ENCODE data around the gene ANKH.
"Not testable (repeated sequence)": the region's sequence is repeated elsewhere in the genome, so short reads cannot be mapped to it uniquely, and the experiment has no call there.

ANKH gene

DNA sequence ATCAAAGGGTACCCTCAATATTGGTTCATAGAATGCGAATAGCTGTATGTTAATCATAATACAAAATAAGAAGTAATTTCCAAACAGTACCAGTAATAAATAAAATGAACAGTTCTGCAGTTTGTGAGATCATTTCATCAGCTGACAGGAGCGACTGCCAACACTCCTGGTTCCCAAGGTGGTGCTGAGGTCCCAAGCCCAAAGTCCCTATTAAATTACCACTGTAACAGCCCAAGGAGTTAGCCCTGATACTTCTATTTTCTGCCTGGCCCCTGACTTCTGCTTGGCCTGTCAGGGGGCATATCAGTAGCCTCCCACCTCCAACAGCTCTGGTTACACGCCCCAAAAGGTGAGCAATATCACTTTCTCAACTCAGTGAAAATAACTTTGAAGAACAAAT, 47.1 kb downstream of the ANKH start:
- no peak for DNase-seq

DNA sequence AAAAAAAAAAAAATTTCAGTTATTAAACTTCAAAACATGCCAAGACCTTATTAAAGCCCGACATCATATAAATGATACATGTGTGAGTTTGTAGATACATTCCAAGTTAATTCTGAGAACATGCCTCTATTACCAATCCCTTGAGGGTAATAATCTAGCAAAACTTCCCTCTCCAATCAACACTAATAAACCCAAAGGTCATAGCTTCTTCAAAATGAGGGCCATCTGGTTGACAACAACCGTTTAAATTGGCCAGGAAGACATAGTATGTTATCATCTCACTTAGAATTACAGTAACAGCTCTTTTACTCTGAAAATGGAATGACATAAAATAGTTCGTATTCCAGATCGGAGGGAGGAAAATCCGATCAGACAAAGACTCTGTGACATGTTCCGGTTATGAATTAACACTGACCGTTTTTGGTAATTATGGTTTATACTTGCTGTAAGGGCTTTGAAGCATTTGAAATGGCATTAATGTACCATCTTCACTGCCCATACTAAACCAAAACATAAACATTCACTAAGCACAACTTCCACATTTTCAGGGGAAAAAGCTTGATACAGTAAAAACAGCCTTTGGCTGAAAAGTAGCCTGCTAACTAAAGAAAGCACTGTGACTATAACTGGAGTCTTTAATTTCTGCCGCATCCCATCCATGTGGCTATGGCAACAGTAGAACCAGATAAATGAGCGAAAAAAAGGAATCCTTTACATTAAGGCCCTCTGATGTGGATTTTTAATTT, 50.3 kb downstream of the ANKH start:
- DNase-seq: no peak

- no peak for DNase-seq
Measured at GRCh38 chr5:14818931-14819790, 52.4 kb downstream of the ANKH start.

DNA sequence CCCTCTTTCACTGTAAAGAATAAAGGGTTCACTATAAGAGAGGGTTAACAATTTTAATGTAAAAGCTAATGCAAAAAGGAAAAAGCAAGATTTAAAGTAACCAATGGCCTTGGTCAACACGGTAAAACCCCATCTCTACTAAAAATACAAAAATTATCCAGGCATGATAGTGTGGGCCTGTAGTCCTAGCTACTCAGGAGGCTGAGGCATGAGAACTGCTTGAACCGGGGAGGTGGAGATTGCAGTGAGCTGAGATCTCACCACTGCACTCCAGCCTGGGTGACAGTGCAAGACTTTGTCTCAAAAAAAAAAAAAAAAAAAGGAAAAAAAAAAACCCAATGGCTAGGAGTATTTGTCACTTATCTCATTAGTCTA, 53.8 kb downstream of the ANKH start:
- DNase-seq: not testable (repeated sequence)

GRCh38 chr5:14816999-14817761, 54.4 kb downstream of the ANKH start:
- no peak for DNase-seq

- no peak for DNase-seq
Measured at GRCh38 chr5:14816374-14816998, 55.1 kb downstream of the ANKH start.

DNA sequence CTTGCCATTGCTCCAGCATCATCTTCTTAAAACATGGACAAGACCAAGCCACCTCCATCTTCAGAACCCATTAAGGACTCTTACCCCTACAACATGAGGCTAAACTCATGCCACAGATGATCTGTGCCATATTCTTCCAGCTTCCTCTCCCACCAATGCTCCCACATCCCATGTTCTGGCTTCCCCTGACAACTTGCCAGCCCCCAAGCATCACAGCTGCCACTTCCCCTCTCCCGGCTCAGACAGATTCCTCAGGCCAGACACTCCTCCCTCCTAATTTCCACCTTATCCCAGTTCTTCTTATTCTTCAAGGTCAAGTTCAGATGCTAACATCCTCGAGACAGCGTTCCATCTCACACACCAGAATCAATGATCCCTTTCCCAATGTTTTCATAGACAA, 57.8 kb downstream of the ANKH start:
- DNase-seq: no peak

GRCh38 chr5:14812166-14812565, 59.4 kb downstream of the ANKH start:
- no peak for DNase-seq

- no peak for DNase-seq
Measured at GRCh38 chr5:14810928-14811572, 60.5 kb downstream of the ANKH start.

- no peak for DNase-seq
Measured at GRCh38 chr5:14810282-14810681, 61.3 kb downstream of the ANKH start.

- peak; percentile 58 for DNase-seq
Measured at GRCh38 chr5:14809369-14810155, 62.0 kb downstream of the ANKH start.

DNA sequence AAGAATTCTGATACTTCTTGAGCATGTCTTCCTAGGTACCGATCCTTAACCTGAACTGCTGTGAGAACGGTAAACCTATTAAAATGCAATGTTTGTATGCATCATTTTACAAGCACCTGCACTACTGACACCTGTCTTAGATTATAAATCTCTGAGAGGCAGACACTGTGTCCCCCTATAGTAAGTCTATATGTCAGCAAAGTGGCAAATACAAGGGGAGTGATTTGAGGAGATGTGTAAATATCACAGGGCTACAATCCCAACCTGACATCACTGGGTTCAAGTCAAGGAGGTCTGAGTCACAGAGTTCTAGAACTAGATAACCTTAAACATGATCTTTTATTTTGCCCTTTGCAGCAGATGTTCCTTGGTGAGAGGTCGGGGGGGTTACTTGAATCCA, 64.1 kb downstream of the ANKH start:
- no peak for DNase-seq

DNA sequence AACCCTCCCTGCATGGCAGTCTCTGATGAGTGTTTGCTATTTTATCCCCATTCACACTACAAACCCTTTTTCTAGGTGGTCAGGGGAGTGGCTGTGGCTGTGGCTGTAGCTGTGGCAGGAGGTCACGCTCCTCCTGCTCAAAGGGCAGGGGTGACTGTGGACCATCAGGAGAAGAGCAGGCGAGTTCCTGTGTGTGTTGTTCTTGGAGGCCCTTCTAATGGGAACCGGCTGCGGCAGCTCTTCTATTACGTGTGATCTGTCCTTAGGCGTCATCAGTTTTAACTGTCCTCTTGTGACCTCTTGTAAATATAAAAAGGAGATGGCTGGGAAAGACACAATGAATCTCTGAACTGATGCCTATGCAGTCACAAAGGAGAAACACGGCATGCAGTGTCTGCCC, 65.1 kb downstream of the ANKH start:
- no peak for DNase-seq

DNA sequence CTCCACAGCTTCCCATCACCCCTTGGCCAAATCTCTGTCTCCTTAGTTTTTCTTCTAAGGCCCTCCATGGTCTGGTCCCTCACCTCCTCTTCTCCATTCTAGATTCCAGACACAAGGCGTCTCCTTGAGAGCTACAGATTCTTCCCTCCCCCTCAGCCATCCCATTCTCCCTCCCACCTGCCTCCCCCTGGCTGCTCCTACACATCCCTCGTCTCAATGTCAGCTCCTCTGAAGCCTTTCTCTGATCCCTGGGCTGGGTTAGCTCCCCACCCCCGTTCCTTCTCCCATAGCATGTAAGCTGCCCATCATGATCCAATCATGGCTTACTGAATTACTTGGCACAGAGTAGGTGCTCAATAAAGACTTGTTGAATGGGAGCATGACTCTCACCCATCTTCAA, 69.0 kb downstream of the ANKH start:
- DNase-seq: no peak

DNA sequence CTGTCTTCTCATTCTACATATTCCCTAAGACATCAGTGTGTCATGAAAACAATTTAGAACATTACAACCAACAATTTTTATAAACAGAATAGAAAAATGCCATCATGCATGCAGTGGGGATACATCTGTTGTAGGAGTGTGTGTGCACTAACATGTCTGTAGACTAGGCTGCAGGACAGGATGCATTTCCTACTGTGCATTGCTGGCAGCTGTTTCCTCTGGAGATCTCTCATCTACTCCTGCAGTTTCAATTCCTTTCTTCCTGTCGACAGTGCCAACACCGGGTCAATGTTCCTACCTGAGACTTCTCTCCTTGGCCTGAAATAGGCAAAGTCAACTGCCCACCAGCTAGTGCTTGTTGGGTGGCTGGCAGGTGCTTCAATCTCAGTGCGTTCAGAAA, 69.8 kb downstream of the ANKH start:
- DNase-seq: no peak

- not testable (repeated sequence) for DNase-seq
Measured at GRCh38 chr5:14797385-14797784, 74.2 kb downstream of the ANKH start.

- no peak for DNase-seq
Measured at GRCh38 chr5:14794583-14795230, 76.9 kb downstream of the ANKH start.

DNA sequence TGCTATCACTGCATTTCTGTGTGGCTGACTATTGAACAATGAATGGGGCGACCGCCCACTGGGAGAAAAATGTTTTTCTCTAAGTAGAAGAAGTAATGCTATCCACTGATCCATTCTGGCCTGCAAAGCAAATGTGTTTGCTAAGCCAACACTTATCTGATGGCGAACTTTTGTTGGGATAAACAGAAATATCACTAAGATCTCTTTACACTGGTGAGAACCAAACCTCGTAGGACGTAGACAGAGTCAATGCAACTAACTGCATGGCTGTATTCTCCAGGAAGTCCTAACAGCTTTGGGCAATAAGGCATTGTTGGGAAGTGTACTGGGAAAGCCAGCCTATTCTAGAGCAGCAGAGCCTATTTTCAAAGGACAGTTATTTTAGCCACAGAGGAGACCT, 77.7 kb downstream of the ANKH start:
- DNase-seq: no peak

- DNase-seq: no peak
Measured at GRCh38 chr5:14790911-14791310, 80.7 kb downstream of the ANKH start.

- no peak for DNase-seq
Measured at GRCh38 chr5:14790220-14790619, 81.4 kb downstream of the ANKH start.

Measured in stimulated activated CD4-positive, alpha-beta T cell treated with anti-CD3 and anti-CD28 coated beads, Interleukin-4, amount 100 ng/mL, for 1 hour (primary cell).